ENCODE data around the gene CDH13.

The CDH13 gene

DNA sequence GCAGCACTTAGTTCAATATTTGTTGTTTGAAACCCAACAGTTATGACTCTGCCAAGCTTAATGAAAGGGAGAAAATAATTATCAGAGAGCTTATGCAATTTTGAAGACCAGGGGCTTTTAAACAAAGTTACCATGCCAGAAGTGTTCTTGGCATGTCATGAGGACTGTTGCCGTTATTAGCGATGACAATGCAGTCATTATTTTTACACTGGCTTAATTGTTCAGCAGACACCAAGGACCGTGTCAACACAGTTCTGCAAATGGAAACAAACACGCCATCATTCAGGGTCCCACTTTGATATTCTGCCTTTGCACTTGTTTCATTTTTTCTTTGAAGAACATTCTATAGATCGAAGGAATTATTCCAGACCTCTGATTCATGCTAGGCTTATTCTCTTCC, 518.5 kb downstream of the CDH13 start:
- Histone ChIP-seq H3K9me3 (ENCODE audit: control insufficient read depth, insufficient read depth, low read depth, low read length) (no peaks in the 10 kb centered on the region), H3K4me1 (ENCODE audit: control insufficient read depth, insufficient read depth, low read length) (0 out of 2 replicates have a peak, but pooled peaks cover 5% of the 10 kb centered on the region), H3K36me3 (ENCODE audit: control insufficient read depth in 2 of 2, insufficient read depth in 1 of 2, low read length in 2 of 2) (no peaks in the 10 kb centered on the region), H3K27ac (ENCODE audit: extremely low read depth, low read depth, low read length) (no peak overlapping the region), H3K4me3 (ENCODE audit: low read depth, low read length) (no peak overlapping the region)
- TF ChIP-seq ZNF335 (tag by site-specific recombination; conservative IDR thresholded peaks at IDR 0.05), result no peak
- TF ChIP-seq WT1 (tag by site-specific recombination; IDR thresholded peaks at IDR 0.05), result no peak
- TF ChIP-seq, protein P1, sequence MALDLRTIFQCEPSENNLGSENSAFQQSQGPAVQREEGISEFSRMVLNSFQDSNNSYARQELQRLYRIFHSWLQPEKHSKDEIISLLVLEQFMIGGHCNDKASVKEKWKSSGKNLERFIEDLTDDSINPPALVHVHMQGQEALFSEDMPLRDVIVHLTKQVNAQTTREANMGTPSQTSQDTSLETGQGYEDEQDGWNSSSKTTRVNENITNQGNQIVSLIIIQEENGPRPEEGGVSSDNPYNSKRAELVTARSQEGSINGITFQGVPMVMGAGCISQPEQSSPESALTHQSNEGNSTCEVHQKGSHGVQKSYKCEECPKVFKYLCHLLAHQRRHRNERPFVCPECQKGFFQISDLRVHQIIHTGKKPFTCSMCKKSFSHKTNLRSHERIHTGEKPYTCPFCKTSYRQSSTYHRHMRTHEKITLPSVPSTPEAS (tag by site-specific recombination; IDR thresholded peaks at IDR 0.05), result no peak
- TF ChIP-seq ZNF707 (tag by site-specific recombination; IDR thresholded peaks at IDR 0.05), result no peak
- no peak for TF ChIP-seq ZNF785 (tag by site-specific recombination; IDR thresholded peaks at IDR 0.05)
- TF ChIP-seq ZFP37 (tag by site-specific recombination; IDR thresholded peaks at IDR 0.05), result no peak
- no peak for TF ChIP-seq ZNF626 (tag by site-specific recombination; IDR thresholded peaks at IDR 0.05)
- TF ChIP-seq, protein P2, sequence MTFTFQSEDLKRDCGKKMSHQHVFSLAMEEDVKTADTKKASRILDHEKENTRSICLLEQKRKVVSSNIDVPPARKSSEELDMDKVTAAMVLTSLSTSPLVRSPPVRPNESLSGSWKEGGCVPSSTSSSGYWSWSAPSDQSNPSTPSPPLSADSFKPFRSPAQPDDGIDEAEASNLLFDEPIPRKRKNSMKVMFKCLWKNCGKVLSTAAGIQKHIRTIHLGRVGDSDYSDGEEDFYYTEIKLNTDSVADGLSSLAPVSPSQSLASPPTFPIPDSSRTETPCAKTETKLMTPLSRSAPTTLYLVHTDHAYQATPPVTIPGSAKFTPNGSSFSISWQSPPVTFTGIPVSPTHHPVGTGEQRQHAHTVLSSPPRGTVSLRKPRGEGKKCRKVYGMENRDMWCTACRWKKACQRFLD (tag by site-specific recombination; IDR thresholded peaks at IDR 0.05), result no peak
- no peak for TF ChIP-seq ZNF670 (tag by site-specific recombination; IDR thresholded peaks at IDR 0.05; ENCODE audit: low read depth)
- TF ChIP-seq, protein P3, sequence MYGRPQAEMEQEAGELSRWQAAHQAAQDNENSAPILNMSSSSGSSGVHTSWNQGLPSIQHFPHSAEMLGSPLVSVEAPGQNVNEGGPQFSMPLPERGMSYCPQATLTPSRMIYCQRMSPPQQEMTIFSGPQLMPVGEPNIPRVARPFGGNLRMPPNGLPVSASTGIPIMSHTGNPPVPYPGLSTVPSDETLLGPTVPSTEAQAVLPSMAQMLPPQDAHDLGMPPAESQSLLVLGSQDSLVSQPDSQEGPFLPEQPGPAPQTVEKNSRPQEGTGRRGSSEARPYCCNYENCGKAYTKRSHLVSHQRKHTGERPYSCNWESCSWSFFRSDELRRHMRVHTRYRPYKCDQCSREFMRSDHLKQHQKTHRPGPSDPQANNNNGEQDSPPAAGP (tag by site-specific recombination; IDR thresholded peaks at IDR 0.05), result no peak
- CTCF ChIA-PET, result no interaction called here
- POLR2A ChIA-PET, result no interaction called here

DNA sequence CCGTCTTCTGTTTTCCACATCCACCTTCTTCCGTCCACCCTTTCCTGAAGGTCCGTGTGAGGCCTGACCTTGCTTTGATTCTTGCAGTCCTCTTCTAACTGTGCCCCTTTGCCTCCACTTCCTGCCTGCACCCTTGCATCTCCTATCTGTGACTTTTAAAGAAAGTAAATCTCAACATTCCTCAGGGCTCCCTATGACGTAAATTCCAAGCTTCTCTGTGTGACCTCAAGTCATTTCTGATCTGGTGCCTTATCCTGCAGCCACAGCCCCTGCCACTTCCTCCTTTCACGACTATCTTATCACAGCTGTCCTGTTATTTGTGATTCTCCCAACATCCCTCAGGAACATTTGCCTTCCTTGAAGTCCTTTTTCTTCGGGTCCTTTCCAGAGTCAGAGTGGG, 520.5 kb downstream of the CDH13 start:
- H3K27ac ChIP-seq (ENCODE audit: extremely low read depth, low read depth, low read length), result no peak overlapping the region
- TF ChIP-seq, protein P3 (tag by site-specific recombination; IDR thresholded peaks at IDR 0.05), result no peak
- TF ChIP-seq ZNF221 (tag by site-specific recombination; IDR thresholded peaks at IDR 0.05; ENCODE audit: borderline replicate concordance), result no peak
- no peak for TF ChIP-seq ZFP69B (tag by site-specific recombination; IDR thresholded peaks at IDR 0.05)
- no peak for TF ChIP-seq ZSCAN30 (tag by site-specific recombination; IDR thresholded peaks at IDR 0.05)
- no peak for TF ChIP-seq GFI1B (tag by site-specific recombination; IDR thresholded peaks at IDR 0.05)
- TF ChIP-seq KLF9 (tag by site-specific recombination; IDR thresholded peaks at IDR 0.05; ENCODE audit: low read depth), result no peak
- no peak for TF ChIP-seq EGR2 (tag by site-specific recombination; IDR thresholded peaks at IDR 0.05; ENCODE audit: low read depth)
- TF ChIP-seq, protein P4, sequence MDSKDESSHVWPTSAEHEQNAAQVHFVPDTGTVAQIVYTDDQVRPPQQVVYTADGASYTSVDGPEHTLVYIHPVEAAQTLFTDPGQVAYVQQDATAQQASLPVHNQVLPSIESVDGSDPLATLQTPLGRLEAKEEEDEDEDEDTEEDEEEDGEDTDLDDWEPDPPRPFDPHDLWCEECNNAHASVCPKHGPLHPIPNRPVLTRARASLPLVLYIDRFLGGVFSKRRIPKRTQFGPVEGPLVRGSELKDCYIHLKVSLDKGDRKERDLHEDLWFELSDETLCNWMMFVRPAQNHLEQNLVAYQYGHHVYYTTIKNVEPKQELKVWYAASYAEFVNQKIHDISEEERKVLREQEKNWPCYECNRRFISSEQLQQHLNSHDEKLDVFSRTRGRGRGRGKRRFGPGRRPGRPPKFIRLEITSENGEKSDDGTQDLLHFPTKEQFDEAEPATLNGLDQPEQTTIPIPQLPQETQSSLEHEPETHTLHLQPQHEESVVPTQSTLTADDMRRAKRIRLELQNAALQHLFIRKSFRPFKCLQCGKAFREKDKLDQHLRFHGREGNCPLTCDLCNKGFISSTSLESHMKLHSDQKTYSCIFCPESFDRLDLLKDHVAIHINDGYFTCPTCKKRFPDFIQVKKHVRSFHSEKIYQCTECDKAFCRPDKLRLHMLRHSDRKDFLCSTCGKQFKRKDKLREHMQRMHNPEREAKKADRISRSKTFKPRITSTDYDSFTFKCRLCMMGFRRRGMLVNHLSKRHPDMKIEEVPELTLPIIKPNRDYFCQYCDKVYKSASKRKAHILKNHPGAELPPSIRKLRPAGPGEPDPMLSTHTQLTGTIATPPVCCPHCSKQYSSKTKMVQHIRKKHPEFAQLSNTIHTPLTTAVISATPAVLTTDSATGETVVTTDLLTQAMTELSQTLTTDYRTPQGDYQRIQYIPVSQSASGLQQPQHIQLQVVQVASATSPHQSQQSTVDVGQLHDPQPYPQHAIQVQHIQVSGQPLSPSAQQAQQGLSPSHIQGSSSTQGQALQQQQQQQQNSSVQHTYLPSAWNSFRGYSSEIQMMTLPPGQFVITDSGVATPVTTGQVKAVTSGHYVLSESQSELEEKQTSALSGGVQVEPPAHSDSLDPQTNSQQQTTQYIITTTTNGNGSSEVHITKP (tag by site-specific recombination; IDR thresholded peaks at IDR 0.05), result no peak
- no peak for TF ChIP-seq ZNF596 (tag by site-specific recombination; IDR thresholded peaks at IDR 0.05)
- TF ChIP-seq, protein P5, sequence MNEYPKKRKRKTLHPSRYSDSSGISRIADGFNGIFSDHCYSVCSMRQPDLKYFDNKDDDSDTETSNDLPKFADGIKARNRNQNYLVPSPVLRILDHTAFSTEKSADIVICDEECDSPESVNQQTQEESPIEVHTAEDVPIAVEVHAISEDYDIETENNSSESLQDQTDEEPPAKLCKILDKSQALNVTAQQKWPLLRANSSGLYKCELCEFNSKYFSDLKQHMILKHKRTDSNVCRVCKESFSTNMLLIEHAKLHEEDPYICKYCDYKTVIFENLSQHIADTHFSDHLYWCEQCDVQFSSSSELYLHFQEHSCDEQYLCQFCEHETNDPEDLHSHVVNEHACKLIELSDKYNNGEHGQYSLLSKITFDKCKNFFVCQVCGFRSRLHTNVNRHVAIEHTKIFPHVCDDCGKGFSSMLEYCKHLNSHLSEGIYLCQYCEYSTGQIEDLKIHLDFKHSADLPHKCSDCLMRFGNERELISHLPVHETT (tag by site-specific recombination; IDR thresholded peaks at IDR 0.05), result no peak
- TF ChIP-seq BCL11B (tag by site-specific recombination; IDR thresholded peaks at IDR 0.05; ENCODE audit: low read depth), result no peak
- TF ChIP-seq GLIS1 (tag by site-specific recombination; IDR thresholded peaks at IDR 0.05), result no peak
- TF ChIP-seq, protein P6, sequence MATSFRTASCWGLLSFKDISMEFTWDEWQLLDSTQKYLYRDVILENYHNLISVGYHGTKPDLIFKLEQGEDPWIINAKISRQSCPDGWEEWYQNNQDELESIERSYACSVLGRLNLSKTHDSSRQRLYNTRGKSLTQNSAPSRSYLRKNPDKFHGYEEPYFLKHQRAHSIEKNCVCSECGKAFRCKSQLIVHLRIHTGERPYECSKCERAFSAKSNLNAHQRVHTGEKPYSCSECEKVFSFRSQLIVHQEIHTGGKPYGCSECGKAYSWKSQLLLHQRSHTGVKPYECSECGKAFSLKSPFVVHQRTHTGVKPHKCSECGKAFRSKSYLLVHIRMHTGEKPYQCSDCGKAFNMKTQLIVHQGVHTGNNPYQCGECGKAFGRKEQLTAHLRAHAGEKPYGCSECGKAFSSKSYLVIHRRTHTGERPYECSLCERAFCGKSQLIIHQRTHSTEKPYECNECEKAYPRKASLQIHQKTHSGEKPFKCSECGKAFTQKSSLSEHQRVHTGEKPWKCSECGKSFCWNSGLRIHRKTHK (tag by site-specific recombination; IDR thresholded peaks at IDR 0.05), result no peak
- no peak for TF ChIP-seq ZNF473 (tag by site-specific recombination; IDR thresholded peaks at IDR 0.05)
- POLR2A ChIA-PET, result no interaction called here
- CTCF ChIA-PET, result no interaction called here
- H3K36me3 ChIP-seq (ENCODE audit: control insufficient read depth in 2 of 2, insufficient read depth in 1 of 2, low read length in 2 of 2), result no peaks in the 10 kb centered on the region
- H3K4me1 ChIP-seq (ENCODE audit: control insufficient read depth, insufficient read depth, low read length), result 0 out of 2 replicates have a peak, but pooled peaks cover 5% of the 10 kb centered on the region
- no peaks in the 10 kb centered on the region for H3K9me3 ChIP-seq (ENCODE audit: control insufficient read depth, insufficient read depth, low read depth, low read length)
- H3K4me3 ChIP-seq (ENCODE audit: low read depth, low read length), result no peak overlapping the region

All from HEK293 (cell line).